IMR-90 (cell line): Measurements from ENCODE around the gene KRTAP9-2.
"Not testable (repeated sequence)": the region's sequence is repeated elsewhere in the genome, so short reads cannot be mapped to it uniquely, and the experiment has no call there.

Source experiments
- BHLHE40 ChIP-seq: fragments of 150-350 bp; IDR thresholded peaks from 2 replicates; pipeline ENCODE4 v1.6.1; 2016; ENCODE audit warnings: mild to moderate bottlenecking, low read depth, low read length
- CEBPB ChIP-seq: IDR thresholded peaks from 2 replicates; pipeline ENCODE4 v1.6.1; 2012; ENCODE audit warnings: low read depth, low read length, improper control_type of control experiment
- CHD1 ChIP-seq: IDR thresholded peaks from 2 replicates; pipeline ENCODE4 v1.6.1; 2012; ENCODE audit warnings: low read depth, low read length, improper control_type of control experiment
- CTCF ChIP-seq: conservative IDR thresholded peaks from 2 replicates; pipeline ENCODE4 v1.5.1; 2012; ENCODE audit warnings: mild to moderate bottlenecking, low read depth, low read length, improper control_type of control experiment
- MAFK ChIP-seq: IDR thresholded peaks from 2 replicates; pipeline ENCODE4 v1.6.1; 2012; ENCODE audit warnings: low read depth, low read length, improper control_type of control experiment
- MAZ ChIP-seq: IDR thresholded peaks from 2 replicates; pipeline ENCODE4 v1.6.1; 2012; ENCODE audit warnings: low read depth, mild to moderate bottlenecking, low read length, improper control_type of control experiment, moderate library complexity, borderline replicate concordance
- MXI1 ChIP-seq: IDR thresholded peaks from 2 replicates; pipeline ENCODE4 v1.6.1; 2012; ENCODE audit warnings: low read depth, mild to moderate bottlenecking, low read length, moderate library complexity, borderline replicate concordance
- POLR2A ChIP-seq: IDR thresholded peaks from 2 replicates; pipeline ENCODE4 v1.6.1; 2012; ENCODE audit warnings: mild to moderate bottlenecking, low read depth, low read length
- RAD21 ChIP-seq: IDR thresholded peaks from 2 replicates; pipeline ENCODE4 v1.6.1; 2012; ENCODE audit warnings: low read length, improper control_type of control experiment
- RCOR1 ChIP-seq: IDR thresholded peaks from 2 replicates; pipeline ENCODE4 v1.6.1; 2012; ENCODE audit warnings: mild to moderate bottlenecking, low read length, improper control_type of control experiment; ENCODE audit not compliant: insufficient replicate concordance
- RFX5 ChIP-seq: IDR thresholded peaks from 2 replicates; pipeline ENCODE4 v1.8.0; 2012; ENCODE audit warnings: low read depth, mild to moderate bottlenecking, low read length, moderate library complexity
- SMC3 ChIP-seq: fragments of 150-350 bp; IDR thresholded peaks from 2 replicates; pipeline ENCODE4 v1.6.1; 2016; ENCODE audit warnings: low read depth, mild to moderate bottlenecking, antibody characterized with exemption, low read length, moderate library complexity
- USF2 ChIP-seq: fragments of 150-350 bp; IDR thresholded peaks from 2 replicates; pipeline ENCODE4 v1.6.1; 2017; ENCODE audit warnings: mild to moderate bottlenecking, antibody characterized with exemption, low read length, low read depth

GRCh38 chr17:41237949-41238437, 11.5 kb downstream of the KRTAP9-2 start, which contains the start of gene KRTAP9-8:
- TF ChIP-seq POLR2A, CTCF, MXI1, RAD21, USF2, SMC3, BHLHE40, CEBPB, MAZ, CHD1, MAFK, RCOR1, RFX5: not testable (repeated sequence)
